Measurements from ENCODE around the gene BCL2L11.

The BCL2L11 gene

GRCh38 chr2:111186933-111187332 lies 66.2 kb downstream of the BCL2L11 start:
- no peak overlapping the region for H3K4me3 ChIP-seq (ENCODE audit: low read depth, low read length)
- DNase-seq (ENCODE audit: low read depth): no peak
- TF ChIP-seq CTCF (IDR thresholded peaks at IDR 0.05; ENCODE audit: insufficient read depth, low read depth, low read length, missing control alignments): no peak

DNA sequence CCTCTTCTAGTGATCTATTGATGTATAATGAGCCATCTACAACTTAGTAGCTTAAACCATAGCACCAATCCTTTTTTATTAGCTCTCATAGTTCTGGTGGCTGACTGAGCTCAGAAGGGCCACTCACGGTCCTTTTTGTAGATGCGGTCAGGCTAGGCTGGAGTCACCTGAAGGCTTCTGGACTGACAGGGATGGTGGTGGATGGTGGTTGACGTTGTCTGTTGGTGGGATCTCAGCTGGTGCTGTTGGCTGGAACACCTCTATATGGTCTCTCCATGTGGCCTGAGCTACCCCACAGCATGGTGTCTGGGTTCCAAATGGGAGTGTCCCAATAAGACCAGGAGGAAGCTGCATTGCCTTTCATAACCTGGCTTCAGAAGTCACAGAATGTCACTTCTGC lies 68.0 kb downstream of the BCL2L11 start:
- no peak overlapping the region for H3K4me3 ChIP-seq (ENCODE audit: low read depth, low read length)
- TF ChIP-seq CTCF (IDR thresholded peaks at IDR 0.05; ENCODE audit: insufficient read depth, low read depth, low read length, missing control alignments): no peak
- DNase-seq (ENCODE audit: low read depth): no peak

DNA sequence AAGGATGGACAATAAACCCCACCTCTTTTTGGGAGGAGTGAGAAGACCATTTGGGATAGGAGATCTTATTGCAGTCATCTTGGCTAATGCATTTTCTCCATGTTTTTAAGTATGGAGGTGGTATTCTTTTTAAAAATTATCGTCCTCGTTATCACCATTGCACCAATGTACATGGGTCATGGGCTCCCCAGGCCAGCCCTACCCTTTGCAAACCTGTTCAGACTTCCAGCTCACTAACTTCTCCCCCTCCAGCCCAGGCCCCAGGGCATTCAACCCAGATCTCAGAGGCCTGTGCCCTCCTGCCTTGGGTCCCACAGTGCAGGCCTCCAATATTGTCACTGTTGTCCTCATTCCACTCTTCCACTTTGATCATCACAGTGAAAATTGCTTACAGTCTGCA lies 68.4 kb downstream of the BCL2L11 start:
- H3K4me3 ChIP-seq (ENCODE audit: low read depth, low read length): no peak overlapping the region
- no peak for DNase-seq (ENCODE audit: low read depth)
- no peak for TF ChIP-seq CTCF (IDR thresholded peaks at IDR 0.05; ENCODE audit: insufficient read depth, low read depth, low read length, missing control alignments)

- no peak for TF ChIP-seq CTCF (IDR thresholded peaks at IDR 0.05; ENCODE audit: insufficient read depth, low read depth, low read length, missing control alignments)
- no peak overlapping the region for H3K4me3 ChIP-seq (ENCODE audit: low read depth, low read length)
- DNase-seq (ENCODE audit: low read depth): no peak
Observed at GRCh38 chr2:111190816-111191540, 70.3 kb downstream of the BCL2L11 start.

- H3K4me3 ChIP-seq (ENCODE audit: low read depth, low read length): no peak overlapping the region
- TF ChIP-seq CTCF (IDR thresholded peaks at IDR 0.05; ENCODE audit: insufficient read depth, low read depth, low read length, missing control alignments): no peak
- DNase-seq (ENCODE audit: low read depth): no peak
Observed at GRCh38 chr2:111191877-111192276, 71.2 kb downstream of the BCL2L11 start.

DNA sequence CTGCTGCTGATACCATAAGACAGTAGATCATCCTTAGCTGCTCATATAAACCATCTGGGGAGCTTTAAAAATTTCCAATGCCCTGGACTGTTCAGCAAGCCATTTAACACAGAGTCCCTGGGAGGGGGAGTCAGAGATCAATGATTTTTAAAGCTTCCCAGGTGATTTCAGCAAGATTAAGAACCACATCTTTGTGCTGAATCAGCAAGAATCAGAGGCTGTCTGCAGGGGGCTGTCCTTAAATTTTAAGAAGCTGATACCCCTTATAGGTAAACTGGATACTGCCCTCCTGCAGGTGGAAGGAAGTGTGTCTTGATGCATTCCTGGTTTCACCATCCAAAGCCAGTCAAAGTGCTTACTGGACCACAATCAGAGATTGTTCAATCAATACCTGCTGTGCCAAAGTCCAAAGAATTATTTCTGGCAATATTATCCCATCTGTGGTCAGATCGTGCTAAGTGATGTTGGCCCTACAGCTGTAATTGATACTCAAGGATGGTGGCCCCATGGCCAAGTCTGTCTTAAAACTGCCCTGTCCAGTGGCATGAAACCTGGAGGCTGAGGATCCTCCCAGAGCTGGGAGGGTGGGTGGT lies 72.2 kb downstream of the BCL2L11 start:
- TF ChIP-seq CTCF (IDR thresholded peaks at IDR 0.05; ENCODE audit: insufficient read depth, low read depth, low read length, missing control alignments): no peak
- no peak overlapping the region for H3K4me3 ChIP-seq (ENCODE audit: low read depth, low read length)
- DNase-seq (ENCODE audit: low read depth): no peak

Measured in GM12865 (cell line).